GM18526 (cell line): ENCODE data around the gene ESPN.

Experiments
- POLR2A ChIP-seq: IDR thresholded peaks from 3 replicates; pipeline ENCODE4 v1.6.1; 2011; ENCODE audit not compliant: insufficient read length; ENCODE audit errors: extremely low read depth

ESPN gene

DNA sequence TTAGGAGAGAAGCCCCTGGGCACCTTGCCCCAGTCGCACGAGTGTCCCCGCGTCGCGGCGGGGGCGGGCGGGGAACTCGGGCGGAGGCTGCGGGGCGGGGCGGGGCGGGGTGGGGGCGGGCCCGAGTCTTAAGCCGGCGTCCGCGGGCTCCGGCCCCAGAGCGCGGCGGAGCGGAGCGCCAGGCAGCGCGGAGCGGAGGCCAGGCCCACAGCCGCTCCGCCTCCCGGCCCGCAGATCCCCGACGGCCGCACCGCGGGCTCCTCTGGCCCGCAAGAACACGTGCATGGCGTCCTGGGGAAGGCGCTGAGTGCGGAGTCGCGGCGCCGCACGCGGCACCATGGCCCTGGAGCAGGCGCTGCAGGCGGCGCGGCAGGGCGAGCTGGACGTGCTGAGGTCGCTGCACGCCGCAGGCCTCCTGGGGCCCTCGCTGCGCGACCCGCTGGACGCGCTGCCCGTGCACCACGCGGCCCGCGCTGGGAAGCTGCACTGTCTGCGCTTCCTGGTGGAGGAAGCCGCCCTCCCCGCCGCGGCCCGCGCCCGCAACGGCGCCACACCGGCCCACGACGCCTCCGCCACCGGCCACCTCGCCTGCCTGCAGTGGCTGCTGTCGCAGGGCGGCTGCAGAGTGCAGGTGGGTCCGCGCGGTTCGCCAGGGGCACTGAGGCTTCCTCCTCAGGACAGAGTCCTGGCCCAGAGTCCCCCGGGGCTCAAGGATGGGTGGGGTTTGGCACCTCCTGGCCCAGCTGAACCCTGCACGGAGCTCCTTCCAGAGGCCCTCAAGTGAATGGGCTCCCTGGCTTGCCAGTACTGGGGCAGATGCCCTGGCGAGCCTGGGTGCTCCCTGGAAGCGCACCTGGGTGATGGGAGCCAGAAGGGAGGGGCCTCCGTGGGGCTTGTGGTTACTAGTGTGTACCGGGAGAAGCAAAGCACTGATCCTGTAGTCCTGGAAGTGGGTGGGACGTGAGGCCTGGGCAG, at the start of gene ESPN:
TSS of gene ESPN (plus strand) at position 158 of the 975 bp plus-strand sequence. CDS start at position 338, 180 bp downstream.
- no peak for TF ChIP-seq POLR2A

DNA sequence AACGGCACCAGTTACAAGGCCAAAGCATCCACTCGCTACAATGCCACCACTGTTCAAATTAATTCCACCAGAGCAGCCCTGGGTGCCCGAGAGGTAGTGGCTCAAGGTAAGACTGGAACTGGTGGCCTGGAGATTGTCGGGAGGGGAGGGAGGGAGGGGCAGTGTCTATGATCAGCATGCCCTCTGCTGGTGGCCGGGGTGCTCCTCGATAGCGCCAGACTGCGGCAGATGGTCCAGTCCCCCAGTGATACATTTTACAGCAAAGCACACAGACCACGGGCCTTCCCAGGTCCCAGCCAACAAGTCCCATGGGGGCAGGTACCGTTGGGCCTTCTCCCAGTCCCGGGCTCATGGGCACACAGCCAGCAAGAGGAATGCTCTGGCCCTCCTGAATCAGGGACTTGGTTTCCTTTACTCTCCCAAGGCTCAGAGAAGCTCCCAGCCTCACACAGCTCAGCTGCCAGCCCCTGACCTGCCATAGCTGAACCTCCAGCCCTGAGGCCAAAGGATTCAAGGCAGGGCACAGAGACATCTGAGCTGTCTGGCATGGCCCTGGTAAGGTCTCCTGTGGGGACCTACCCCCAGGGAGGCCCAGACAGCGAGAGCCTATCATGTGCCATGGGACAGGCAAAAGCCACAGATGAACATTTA, 46.4 kb upstream of the ESPN start:
- no peak for TF ChIP-seq POLR2A

DNA sequence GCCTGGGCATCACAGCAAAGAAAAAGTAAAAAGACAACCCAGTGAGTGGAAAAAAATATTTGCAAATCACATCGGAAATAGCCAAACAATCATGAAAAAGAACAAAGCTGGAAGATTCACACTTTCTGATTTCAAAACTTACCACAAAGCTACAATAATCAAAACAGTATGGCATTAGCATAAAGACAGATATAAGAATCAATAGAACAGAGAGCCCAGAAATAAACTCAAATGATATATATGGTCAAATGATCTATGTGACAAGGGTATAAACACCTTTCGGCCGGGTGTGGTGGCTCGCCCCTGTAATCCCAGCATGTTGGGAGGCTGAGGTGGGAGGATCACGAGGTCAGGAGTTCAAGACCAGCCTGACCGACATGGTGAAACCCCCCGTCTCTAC, 44.5 kb upstream of the ESPN start:
- TF ChIP-seq POLR2A = no peak

GRCh38 chr1:6384135-6384534, 40.4 kb upstream of the ESPN start:
- TF ChIP-seq POLR2A = no peak

DNA sequence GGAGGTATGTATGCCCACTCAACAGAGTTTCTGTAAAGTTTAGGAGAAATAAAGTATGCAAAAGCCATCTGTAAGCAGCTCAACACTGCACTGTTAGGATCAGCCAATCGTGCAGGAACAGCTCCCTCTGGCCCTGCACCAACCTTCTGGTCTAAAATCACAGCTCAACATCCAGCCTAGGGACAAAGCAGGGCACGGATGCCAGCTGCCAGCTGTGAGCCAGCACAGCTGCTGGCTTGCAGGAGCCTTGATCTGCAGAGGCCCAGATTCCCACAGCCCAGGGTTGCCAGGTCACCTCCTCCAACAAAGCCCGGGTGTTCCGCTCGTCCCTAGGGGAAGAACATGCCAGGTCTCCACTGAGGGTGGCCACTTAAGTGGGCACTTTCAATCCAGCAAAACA, 39.6 kb upstream of the ESPN start:
- TF ChIP-seq POLR2A = no peak

DNA sequence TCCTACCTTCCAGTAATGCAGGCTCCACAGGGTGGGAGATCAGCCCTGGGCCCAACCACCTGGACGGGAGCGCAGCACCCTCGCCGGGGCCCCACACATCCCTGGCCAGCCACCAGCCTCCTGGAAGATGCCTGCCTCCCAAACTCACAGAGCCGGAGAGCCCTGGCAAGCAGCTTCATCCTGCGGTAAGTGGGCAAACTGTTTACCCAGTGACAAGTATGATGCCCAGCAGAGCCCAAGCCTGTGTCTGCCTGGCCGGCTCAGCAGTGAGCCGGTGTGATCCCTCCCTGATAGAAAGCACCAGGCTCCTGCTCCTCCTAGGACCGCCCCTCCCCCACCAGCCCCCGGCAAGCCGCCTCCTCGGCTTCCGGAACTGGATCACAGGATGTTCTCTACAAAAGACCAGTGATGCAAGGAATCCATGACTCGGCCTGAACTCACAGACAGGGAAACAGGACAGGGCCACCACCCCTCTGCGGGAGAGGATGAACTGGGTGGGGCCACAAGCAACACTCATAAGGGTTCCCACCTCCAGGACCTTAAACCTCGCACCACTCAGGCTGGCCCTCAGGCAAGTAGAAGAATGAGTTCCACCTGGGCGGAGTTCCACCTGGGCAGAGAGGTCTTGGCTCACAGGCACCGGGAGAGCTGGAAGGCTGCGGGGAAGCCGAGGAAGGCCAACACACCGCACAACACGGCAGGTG, 38.9 kb upstream of the ESPN start:
- no peak for TF ChIP-seq POLR2A

GRCh38 chr1:6386371-6386949, 38.1 kb upstream of the ESPN start:
- no peak for TF ChIP-seq POLR2A

- no peak for TF ChIP-seq POLR2A
Measured at GRCh38 chr1:6389971-6390370, 34.6 kb upstream of the ESPN start.

- no peak for TF ChIP-seq POLR2A
Measured at GRCh38 chr1:6391951-6392808, 32.4 kb upstream of the ESPN start.

GRCh38 chr1:6392809-6393399, 31.7 kb upstream of the ESPN start:
- TF ChIP-seq POLR2A = peak; percentile 74

DNA sequence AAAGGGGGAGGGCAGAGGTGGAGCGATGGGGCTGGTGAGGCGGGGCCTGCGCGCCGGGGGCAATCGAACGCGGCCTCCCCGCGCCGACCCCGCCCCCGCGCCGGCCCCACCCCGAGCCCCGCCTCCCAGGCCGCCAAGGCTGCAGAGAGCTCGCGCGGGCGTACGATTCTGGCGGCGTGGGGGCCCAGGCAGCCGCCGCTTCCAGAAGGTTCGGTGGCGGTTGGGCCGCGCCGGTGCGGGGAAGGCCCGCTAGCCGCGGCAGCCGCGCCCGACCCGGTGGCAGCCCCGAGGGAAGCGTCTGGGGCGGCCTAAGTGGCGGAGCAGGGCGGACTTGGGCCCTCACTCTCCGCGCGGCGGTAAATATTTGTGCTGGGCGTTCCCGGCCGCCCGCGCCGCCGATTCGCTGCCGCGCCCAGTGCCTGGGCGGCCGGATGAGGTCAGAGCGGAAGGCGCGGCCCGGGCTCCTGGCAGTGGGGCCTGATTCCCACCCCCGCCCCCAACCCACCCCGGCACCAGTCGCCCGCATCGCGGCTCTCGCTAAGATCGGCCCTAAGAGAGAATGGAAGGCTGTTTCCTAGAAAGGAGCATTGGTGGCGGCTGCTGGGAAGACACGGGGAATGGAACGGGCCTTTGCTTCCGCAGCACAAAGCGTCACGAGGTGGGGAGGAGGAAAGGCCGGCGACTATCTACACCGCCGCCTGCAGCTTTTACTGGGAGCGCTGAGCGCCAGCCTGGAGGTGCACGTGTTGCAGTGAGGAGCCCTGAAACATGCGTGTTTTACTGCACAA, 31.0 kb upstream of the ESPN start, which contains the start of gene ACOT7:
TSS of gene ACOT7 (minus strand) at position 368 of the 788 bp plus-strand sequence. CDS start 368 bp downstream, outside the sequence.
- TF ChIP-seq POLR2A = peak; percentile 38

GRCh38 chr1:6396998-6397397, 27.6 kb upstream of the ESPN start:
- no peak for TF ChIP-seq POLR2A

DNA sequence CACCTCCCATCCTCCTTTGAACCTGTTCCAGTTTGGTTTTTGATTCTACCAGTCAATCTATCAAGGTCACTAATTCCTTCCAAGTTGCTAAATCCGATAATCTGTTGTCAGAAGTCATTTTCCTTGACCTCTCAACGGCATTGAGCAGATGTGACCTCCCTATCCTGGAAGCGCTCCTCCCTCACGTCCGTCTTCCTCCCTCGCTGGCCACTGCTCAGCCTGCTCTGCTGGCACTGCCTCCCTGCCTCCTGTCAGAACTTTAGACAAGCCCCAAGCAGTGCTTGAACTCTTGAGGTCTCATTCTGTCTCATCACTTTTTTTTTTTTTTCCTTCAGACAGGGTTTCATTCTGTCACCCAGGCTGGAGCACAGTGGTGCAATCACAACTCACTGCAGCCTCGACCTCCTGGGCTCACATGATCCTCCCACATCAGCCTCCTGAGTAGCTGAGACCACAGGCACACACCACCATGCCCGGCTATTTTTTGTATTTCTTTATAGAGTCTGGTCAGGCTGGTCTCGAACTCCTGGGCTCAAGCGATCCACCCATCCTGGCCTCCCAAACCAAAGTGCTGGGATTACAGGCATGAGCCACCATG, 26.6 kb upstream of the ESPN start:
- TF ChIP-seq POLR2A = no peak
